ENCODE results near the gene MPP2.
"Not testable (repeated sequence)": the region's sequence is repeated elsewhere in the genome, so short reads cannot be mapped to it uniquely, and the experiment has no call there.

Gene MPP2

DNA sequence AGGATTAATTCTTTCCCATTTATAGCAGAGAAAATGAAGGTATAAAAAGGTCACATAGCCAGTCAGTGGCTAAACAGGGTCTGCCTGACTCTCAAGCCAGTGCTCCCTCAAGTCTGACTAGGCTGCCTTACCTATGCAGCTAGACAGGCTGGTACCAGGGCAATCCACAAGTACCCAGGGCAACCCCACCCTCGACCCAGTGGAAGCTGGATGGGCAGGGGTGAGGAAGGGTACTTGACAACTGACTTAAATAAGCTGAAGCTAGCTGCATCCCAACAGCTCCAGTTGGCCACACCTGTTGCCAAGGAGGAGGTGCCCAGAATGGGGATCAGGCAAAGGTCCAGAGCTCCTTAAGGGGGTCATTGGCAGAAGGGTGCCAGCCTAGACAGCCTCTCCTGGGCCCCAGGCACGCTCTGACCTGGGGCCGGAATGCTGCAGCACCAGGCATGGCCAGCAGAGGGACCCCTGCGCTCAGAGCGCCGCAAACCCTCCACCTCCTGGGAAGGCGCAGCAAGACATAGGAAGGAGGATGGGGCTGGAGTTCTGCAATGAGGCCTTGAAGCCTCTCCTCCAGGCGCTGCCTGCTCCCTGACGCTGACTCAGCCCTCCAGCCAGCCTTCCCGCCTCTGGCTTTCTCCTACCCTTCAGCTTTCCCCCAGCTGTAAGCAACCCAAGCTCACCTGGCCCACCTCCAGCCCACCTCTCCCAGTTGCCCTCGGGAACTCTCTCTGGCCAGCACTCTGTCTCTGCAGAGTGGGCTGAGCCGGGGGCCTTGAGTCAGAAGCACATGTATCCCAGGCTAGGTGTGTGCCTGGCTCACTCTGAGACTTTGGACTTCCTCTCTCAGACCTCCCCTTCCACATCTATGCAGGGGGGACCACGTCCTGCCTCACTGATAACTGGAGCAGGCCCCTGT is 28.8 kb downstream of the MPP2 start:
- in situ Hi-C loops (cut with MboI; ENCODE audit: low sequenced_read_pairs) = no loop called here

- in situ Hi-C loops (cut with MboI; ENCODE audit: low sequenced_read_pairs) = no loop called here
Observed at GRCh38 chr17:43877451-43878155, 29.7 kb downstream of the MPP2 start.

GRCh38 chr17:43877031-43877430 is 30.3 kb downstream of the MPP2 start:
- in situ Hi-C loops (cut with MboI; ENCODE audit: low sequenced_read_pairs) = no loop called here

- in situ Hi-C loops (cut with MboI; ENCODE audit: low sequenced_read_pairs) = no loop called here
Observed at GRCh38 chr17:43875476-43876147, 31.7 kb downstream of the MPP2 start.

- in situ Hi-C loops (cut with MboI; ENCODE audit: low sequenced_read_pairs) = no loop called here
Observed at GRCh38 chr17:43874293-43874692, 33.0 kb downstream of the MPP2 start.

DNA sequence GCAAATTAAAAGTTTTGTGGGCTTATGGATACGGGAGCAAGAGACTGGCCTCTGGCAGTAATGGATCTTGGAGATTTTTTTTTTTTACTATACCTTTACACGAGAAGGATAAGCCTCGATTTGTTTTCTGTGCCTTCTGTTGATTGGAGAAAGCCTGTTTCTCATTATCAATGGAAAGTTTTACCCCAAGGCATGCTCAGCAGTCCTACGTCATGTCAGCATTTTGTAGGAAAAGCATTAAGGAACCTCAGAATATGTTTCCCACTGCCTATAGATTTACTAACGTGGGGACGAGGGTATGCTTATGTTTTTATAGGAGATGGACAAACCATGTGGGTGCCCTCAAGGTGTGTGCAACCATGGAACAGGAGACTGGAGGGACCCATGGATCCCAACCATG is 33.5 kb downstream of the MPP2 start:
- in situ Hi-C loops (cut with MboI; ENCODE audit: low sequenced_read_pairs) = no loop called here

- in situ Hi-C loops (cut with MboI; ENCODE audit: low sequenced_read_pairs) = no loop called here
Observed at GRCh38 chr17:43873091-43873490, 34.2 kb downstream of the MPP2 start.

DNA sequence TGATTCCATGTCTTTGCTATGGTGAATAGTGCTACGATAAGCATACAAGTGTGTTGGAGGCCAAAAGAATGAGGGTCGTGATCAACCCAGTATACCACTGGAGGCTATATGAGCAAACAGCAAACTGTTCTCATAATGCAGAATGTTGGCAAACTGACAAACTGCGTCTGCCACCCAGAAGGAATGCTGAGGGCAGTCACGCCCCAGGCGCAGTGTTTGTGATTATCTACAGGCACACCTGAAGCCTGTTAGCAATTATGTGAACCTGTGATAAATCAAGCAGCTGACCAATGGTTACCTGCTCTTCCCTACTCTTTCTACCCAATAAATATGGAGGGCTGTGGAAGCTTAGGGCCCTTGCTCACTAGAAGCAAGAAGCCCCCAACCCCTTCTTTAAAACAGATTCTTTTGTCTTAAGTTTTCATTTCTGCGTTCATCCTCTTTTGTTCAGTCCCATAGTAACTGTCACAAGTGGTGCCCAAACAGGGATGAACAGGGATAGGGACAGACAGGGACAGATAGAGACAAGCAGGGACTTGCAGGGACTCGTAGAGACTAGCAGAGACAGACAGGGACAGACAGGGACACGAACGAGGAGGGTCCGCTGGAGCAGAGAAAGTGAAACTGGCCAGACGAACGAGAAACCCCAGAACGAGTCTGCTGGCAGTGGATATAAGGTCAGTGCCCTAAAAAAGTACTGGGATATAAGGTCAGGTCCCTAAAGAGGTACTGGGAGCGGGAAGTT is 35.2 kb downstream of the MPP2 start:
- in situ Hi-C loops (cut with MboI; ENCODE audit: low sequenced_read_pairs) = no loop called here

GRCh38 chr17:43869031-43869430 is 38.3 kb downstream of the MPP2 start:
- in situ Hi-C loops (cut with MboI; ENCODE audit: low sequenced_read_pairs) = not testable (repeated sequence)

- in situ Hi-C loops (cut with MboI; ENCODE audit: low sequenced_read_pairs) = no loop called here
Observed at GRCh38 chr17:43868226-43868994, 38.9 kb downstream of the MPP2 start.

- in situ Hi-C loops (cut with MboI; ENCODE audit: low sequenced_read_pairs) = no loop called here
Observed at GRCh38 chr17:43864161-43864984, 43.0 kb downstream of the MPP2 start.

DNA sequence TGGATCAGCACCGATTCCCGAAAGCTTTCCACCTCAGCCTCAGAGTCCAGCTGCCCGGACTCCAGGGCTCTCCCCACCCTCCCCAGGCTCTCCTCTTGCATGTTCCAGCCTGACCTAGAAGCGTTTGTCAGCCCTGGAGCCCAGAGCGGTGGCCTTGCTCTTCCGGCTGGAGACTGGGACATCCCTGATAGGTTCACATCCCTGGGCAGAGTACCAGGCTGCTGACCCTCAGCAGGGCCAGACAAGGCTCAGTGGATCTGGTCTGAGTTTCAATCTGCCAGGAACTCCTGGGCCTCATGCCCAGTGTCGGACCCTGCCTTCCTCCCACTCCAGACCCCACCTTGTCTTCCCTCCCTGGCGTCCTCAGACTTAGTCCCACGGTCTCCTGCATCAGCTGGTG is 45.4 kb downstream of the MPP2 start:
- in situ Hi-C loops (cut with MboI; ENCODE audit: low sequenced_read_pairs) = no loop called here

DNA sequence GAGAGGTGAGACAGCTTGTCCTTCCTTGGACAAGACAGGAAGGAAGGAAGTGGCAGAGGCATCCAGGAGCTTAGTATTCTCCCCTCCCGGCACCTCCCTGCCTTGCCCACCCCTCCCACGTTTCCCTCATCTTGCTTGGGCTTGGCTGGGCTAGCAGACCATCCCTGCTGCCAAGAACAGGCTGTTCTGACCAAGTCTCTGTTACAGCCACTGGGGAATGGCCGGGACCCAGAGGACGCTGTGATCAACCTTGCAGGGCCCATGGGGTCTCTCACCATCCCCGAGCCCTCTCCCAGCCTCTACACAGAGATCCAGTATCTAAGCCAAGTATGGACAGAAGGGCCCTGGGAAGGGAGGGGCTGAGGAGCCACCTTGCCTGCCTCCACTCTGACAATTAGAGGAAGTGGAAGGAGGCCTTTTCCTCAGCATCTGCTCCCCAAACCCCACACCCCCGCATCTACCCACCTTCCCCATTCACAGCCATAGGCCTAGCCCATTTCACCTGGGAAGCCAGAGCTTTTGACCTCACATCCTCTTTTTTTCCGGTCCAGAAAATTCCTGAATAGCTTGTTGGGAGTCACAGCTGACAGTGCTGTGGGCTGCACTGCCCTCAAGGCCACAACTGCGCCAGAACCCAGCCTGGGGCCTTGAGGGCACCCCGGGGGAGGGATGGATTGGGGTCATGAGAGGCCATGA is 46.3 kb downstream of the MPP2 start:
- in situ Hi-C loops (cut with MboI; ENCODE audit: low sequenced_read_pairs) = no loop called here

GRCh38 chr17:43860077-43860725 is 47.1 kb downstream of the MPP2 start:
- in situ Hi-C loops (cut with MboI; ENCODE audit: low sequenced_read_pairs) = no loop called here

- in situ Hi-C loops (cut with MboI; ENCODE audit: low sequenced_read_pairs) = no loop called here
Observed at GRCh38 chr17:43857957-43858600, 49.3 kb downstream of the MPP2 start.

DNA sequence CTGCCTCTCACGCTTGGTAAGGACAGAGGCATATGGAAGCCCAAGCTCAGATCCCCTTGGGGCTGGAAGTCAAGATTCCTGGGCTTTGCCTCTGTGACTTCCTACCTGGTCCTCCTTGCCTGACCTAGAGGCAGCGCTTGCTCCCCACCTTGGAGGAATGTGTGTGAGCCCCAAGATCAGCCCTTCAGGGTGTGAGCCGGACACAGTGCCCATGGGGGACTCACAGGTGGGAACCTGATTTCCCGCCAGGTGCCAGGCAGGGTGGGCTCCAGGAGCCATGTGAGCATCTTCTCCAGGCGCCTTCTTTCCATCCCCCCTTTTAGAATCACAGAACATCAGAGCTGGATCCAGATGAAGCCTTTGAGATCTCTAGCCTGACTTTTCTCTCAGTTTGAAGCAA is 50.2 kb downstream of the MPP2 start:
- in situ Hi-C loops (cut with MboI; ENCODE audit: low sequenced_read_pairs) = no loop called here

DNA sequence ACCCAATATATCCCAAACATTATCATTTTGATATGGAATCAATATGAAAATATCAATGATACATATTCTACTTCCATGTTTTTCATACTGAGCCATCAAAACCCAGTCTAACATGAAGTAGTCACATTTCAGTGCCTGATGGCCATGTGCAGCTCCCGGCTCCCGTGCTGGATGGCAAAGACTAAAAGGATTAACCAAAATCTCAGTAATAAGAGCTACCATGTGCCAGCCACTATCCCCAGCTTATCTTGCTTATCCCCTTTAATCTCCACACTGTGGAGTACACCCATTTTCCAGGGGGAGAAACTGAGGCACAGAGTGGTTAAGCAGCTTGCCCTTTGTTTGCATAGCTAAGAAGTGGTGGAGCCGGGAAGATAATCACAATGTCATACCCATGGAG is 51.2 kb downstream of the MPP2 start:
- in situ Hi-C loops (cut with MboI; ENCODE audit: low sequenced_read_pairs) = no loop called here

GRCh38 chr17:43855061-43855460 is 52.3 kb downstream of the MPP2 start:
- in situ Hi-C loops (cut with MboI; ENCODE audit: low sequenced_read_pairs) = no loop called here
